BJ (cell line): ENCODE data around the gene CFAP73. TPM values are rescaled to one million over a fixed set of nuclear protein-coding genes. Genes with fewer than 3 reads are reported as not detected.

ENCODE experiments used
- CTCF ChIA-PET: fragments of 350-600 bp; formaldehyde crosslinking; extraction: SDS; loops from one replicate; lab custom pipeline; 2021; ENCODE audit warnings: antibody characterized with exemption, inconsistent platforms; lab: Yijun Ruan, JAX
- POLR2A ChIA-PET: fragments of 300-600 bp; sonication (Branson Sonifier 250); formaldehyde crosslinking; extraction: SDS; loops from one replicate; lab custom pipeline; 2021; ENCODE audit warnings: antibody characterized with exemption; lab: Charles Lee
- DNase-seq: peaks from one replicate; pipeline ENCODE4 v3.0.0-alpha.2; 2011; ENCODE audit warnings: low read depth
- H3K27me3 ChIP-seq: 2 replicates; pipeline ENCODE4 v1.6.0; 2011; ENCODE audit warnings: low read length; ENCODE audit not compliant: control insufficient read depth, insufficient read depth
- H3K36me3 ChIP-seq: 2 replicates; pipeline ENCODE4 v1.5.1; 2011; ENCODE audit warnings: low read length; ENCODE audit not compliant: control insufficient read depth, insufficient read depth
- H3K4me3 ChIP-seq: 2 replicates; pipeline ENCODE4 v1.5.1; 2011; ENCODE audit warnings: low read depth, mild to moderate bottlenecking, control low read depth, low read length
- polyA plus RNA-seq: library from polyadenylated mRNA; depleted of rRNA; stranded (reverse); fragments of >200 nt; gene quantifications from 2 replicates; pipeline ENCODE4 v1.2.3, GENCODE V29; 2011; rRNA removed
- small RNA-seq: library from RNA; depleted of rRNA; stranded (forward); fragments of <200 nt; gene quantifications from one replicate; pipeline ENCODE3, GENCODE V24; 2012; ENCODE audit warnings: low replicate concordance, low read depth; ENCODE audit not compliant: insufficient read length
- TF ChIP-seq, protein P1 (sequence below): IDR thresholded peaks from 2 replicates; pipeline ENCODE4 v1.5.1; 2011; ENCODE audit warnings: low read depth, mild to moderate bottlenecking, control low read depth, inconsistent platforms, low read length, moderate library complexity; ENCODE audit not compliant: insufficient read depth

The CFAP73 gene
- polyA plus RNA-seq, 1 experiment, result not detected

DNA sequence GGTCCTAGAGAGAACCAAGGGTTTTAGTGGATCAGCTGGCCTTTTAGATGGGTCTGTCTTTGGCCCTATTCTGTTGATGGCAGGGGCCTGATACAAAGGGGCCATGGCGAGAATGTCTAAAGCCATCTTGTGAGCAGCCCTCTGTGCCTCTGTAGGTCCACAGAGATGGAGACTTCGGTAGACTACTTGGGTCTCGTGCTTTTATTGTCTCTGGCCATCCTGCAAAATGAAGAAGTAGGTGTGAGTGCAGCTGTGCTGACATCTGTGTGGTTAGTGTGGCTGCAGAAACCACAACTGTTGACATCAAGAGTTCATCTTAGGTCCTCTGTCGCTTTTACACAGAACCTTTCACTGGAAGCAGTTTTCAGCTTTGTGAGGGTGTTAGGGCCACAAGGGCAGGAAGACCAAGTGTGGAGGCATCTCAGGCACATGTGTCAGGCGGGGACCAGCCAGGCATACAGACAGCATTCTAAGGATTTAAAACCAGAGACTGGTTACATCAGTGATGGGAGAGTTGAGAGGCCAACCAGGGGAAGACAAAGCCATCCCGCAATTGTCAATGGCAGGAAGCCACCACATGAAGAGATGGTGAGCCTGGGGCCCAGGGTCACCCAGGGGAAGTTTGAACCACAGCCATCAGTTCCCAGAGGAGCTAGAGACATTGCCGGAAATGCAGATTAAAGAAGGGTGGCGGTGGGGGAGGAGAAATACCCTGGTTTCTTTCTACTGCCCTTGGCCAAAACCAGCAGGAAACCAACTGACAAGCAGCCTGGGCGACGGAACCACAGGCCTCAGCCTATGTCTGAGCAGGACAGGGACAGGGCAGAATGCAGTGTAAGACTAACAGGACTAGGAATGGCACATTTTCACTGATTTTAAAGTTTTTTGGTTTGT, 58.8 kb downstream of the CFAP73 start:
- Histone ChIP-seq H3K4me3 (no peak overlapping the region), H3K27me3 (no peaks in the 10 kb centered on the region), H3K36me3 (no peaks in the 10 kb centered on the region)
- TF ChIP-seq, protein P1, sequence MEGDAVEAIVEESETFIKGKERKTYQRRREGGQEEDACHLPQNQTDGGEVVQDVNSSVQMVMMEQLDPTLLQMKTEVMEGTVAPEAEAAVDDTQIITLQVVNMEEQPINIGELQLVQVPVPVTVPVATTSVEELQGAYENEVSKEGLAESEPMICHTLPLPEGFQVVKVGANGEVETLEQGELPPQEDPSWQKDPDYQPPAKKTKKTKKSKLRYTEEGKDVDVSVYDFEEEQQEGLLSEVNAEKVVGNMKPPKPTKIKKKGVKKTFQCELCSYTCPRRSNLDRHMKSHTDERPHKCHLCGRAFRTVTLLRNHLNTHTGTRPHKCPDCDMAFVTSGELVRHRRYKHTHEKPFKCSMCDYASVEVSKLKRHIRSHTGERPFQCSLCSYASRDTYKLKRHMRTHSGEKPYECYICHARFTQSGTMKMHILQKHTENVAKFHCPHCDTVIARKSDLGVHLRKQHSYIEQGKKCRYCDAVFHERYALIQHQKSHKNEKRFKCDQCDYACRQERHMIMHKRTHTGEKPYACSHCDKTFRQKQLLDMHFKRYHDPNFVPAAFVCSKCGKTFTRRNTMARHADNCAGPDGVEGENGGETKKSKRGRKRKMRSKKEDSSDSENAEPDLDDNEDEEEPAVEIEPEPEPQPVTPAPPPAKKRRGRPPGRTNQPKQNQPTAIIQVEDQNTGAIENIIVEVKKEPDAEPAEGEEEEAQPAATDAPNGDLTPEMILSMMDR, result no peak
- DNase-seq, result no peak
- ChIA-PET CTCF (interaction anchor here (0.7 to 1.4 kb wide), 3 partner anchors 9 to 43 kb away, joined by 3 to 5 read pairs (median 3); no protein-coding TSS in a partner anchor), POLR2A (no interaction called here)

Small RNA genes within 50 kb of the gene (small RNA-seq; reads per million reads assigned to genes)
- gene MIR7106, result not detected
- gene RF00019, result not detected

Other genes with a start within 250 kb of the CFAP73 start
- gene OAS1, start 242.8 kb upstream of the CFAP73 start, polyA plus RNA-seq, result 0.59 and 1.4 TPM in 2 replicates
- 3.7 and 6.7 TPM in 2 replicates for gene OAS3, start 211.2 kb upstream of the CFAP73 start, polyA plus RNA-seq
- gene OAS2, start 171.2 kb upstream of the CFAP73 start, polyA plus RNA-seq, result 1.2 and 1.9 TPM in 2 replicates
- gene DTX1, start 93.0 kb upstream of the CFAP73 start, polyA plus RNA-seq, result not detected in 2 replicates
- gene RASAL1, start 14.0 kb upstream of the CFAP73 start, polyA plus RNA-seq, result not detected in 2 replicates
- 36.2 and 54.7 TPM in 2 replicates for gene DDX54, start 35.8 kb downstream of the CFAP73 start, polyA plus RNA-seq
- gene RITA1, start 36.0 kb downstream of the CFAP73 start, polyA plus RNA-seq, result 13.2 and 19.4 TPM in 2 replicates
- gene TPCN1, start 71.7 kb downstream of the CFAP73 start, polyA plus RNA-seq, result 17.4 and 31.9 TPM in 2 replicates
- gene SLC8B1, start 185.4 kb downstream of the CFAP73 start, polyA plus RNA-seq, result 14.4 and 27.3 TPM in 2 replicates
- 20.1 and 30.9 TPM in 2 replicates for gene PLBD2, start 208.9 kb downstream of the CFAP73 start, polyA plus RNA-seq